ENCODE data around the gene ULK1.

ULK1 gene

DNA sequence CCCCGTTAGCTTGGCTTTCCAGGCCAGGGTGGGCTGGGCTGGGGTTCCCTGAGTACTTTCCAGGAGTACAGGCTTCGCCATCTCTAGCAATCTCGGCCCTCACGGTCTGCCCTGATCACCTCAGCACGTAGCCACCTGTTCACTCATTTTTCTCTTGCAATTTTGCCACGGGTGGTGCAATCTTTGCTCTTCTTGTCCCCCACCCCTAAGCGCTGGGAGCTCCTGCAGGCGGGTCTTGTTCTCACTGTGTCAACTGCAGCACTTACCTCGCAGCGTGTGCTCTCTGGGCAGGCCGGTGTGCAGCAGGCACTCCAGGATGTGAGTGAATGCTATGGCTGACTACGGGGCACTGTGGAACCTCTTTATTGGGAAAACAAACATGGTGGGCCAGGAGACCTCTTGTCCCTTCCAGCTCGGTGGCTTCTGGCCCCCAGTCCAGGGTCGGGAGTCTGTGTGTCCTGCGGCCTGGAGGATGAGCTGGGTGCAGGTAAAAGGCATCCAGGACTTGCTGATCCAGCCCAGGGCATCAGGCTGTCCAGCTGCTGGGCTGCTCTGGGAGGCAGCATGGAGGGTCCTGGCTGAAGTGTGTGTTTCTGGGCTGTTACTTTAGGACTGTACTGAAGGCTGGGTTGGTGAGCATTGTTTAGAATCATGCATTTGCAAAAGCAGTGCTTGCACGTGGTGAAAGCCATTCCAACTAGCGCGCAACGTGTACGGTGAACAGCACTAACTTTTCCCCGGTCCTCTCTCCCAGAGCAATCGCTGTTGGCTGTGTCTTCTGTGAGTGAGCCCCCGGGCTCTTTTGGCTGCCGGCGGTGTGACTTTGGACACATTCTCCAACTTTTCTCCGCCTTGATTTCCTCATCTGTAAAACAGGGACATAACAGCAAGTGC lies 1.5 kb upstream of the ULK1 start:
- DNase-seq (ENCODE audit: low spot score): no peak

DNA sequence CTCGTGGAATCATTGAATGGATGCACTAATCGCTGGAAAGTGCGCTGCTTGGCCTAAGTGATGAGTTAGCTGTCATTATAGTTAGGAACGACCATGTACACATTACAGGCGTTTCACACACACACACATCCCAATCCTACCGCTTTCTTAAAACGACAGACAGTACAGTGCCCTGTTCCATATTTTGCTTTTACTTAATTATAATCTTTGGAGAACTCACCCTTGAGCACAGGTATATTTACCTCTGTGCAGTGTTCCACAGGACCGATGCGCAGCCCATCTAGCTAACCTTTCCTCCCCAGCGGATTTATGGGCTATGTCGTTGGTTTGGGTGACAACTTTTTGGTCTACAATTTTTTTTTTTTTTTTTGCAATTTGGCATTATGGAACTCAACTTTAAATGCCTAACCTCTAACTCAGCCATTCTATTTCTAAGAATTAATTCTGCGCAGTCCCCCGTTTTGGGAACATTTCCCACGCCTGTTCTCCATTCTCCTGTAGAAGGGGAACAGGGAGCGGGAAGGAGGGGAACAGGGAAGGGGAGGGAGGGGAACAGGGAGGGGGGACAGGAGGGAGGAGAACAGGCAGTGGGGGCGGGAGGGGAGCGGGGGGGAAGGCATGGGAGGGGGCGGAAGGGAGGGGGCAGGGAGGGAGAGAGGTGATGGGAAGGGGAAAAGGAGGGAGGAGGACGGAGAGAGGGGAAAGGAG lies 663 bp upstream of the ULK1 start:
- no peak for DNase-seq (ENCODE audit: low spot score)

DNA sequence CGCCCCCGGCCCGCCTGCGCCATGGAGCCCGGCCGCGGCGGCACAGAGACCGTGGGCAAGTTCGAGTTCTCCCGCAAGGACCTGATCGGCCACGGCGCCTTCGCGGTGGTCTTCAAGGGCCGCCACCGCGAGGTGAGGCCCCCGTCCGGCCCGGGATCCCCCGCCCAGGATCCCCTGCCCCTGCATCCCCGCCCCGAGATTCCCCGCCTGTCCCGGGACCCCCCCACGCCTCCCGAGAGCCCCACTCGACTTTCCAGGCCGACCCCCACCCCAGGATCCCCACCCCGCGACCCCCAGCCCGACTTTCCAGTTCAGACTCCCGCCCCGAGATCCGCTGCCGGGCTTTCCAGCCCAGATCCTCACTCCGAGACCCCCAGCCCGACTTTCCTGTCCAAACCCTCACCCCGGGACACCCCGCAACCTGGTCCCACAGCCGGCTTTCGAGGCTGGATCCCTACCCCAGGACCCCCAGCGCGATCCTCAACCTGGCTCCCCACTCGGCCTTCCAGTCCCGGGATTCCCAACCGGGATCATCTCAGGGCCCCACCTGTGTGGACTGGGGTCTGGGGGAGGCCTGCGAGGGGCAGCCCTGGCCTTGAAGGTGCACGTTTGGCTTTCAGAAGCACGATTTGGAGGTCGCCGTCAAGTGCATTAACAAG lies 688 bp downstream of the ULK1 start:
- DNase-seq (ENCODE audit: low spot score): peak; percentile 2

DNA sequence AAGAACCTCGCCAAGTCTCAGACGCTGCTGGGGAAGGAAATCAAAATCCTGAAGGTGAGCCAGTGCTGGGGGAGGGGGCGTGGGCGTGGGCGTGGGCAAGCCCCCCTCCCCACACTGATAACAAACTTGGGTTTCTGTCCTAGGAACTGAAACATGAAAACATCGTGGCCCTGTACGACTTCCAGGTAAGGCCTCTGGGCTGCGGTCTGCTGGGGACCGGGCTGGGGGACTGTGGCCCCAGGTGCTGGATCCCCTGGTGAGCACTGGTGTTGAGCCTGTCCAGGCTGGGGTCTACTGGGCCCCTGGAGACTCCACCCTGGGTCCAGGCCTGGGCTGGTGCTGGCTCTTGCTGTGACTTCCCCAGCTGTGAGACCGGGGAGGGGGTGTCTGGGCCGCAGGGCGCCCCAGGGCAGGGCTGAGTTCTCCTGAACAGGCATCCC lies 1.2 kb downstream of the ULK1 start:
- no peak for DNase-seq (ENCODE audit: low spot score)

DNA sequence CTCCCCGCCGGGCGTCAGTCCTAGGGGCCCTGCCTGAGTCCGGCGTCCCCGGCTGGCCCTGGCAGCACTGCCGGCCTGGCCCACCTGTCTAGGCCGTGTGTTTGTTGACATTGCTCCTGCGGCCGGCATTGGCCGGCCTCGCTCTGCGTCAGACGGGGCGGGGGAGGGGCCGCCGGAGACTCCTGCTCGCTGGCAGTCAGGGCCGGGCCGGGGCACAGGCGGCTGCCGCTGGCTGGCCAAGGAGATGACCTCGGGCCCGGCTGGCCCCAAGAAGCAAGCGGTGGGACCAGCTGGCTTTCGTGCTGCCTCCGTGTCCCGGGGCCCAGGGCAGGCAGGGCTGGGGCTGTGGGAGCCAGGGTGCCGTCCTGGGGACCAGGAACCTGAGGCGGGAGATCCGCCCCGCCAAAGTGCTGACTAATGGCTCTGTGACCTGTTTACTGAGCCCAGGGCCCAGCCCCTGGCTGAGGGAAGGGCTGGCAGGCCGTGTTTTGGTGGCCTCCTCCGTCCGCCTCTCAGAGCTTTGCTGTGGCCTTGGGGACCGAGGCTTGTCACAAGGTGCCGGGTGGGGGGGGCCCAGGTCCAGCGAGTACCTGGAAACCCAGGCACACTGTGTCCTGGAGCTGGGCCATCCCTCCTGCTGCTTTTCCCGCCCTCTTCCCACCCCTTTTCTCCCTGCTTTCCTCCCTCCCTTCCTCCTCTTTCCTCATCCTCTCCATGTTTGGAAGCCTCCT lies 1.8 kb downstream of the ULK1 start:
- peak; percentile 90 for DNase-seq (ENCODE audit: low spot score)

DNA sequence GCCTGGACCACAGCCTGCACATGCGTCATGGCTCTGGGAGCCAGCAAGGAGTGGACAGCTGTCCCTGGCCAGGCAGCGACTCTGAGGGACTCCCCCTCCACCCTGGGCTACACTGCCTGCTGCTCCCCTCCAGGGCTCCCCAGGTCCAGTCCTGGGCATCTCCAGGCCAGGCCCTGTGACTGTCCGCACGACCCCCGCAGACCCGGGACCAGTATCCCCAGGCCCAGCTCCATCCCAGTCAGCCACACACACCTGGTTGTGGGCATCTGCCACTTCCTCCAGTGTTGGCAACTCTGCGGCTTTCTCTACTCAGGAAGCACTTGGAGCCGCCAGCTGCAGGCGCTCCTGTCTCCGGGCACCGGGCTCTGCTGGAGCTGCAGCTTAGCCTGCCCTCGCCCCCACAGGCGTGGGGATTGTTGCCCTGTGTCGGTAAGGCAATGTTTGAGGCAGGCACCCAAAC lies 2.4 kb downstream of the ULK1 start:
- peak; percentile 96 for DNase-seq (ENCODE audit: low spot score)

DNA sequence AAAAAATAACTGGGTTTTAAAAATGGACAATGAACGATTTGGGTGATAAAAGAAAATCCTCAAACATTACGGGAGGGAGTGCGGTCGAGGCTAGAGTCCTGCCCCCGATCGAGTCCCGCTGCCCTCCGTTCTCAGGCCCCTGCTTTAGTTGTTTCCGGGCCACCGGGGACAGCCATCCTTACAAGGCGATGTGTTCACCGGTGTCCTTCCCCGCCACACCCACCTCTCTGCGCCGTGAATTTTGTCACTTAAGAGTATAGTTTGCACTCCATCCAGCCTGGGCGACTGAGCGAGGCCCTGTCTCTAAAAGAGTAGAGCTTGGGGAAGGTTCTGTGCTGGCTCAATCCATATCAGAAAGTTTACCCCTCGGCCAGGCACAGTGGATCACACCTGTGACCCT lies 2.9 kb downstream of the ULK1 start:
- DNase-seq (ENCODE audit: low spot score): no peak

DNA sequence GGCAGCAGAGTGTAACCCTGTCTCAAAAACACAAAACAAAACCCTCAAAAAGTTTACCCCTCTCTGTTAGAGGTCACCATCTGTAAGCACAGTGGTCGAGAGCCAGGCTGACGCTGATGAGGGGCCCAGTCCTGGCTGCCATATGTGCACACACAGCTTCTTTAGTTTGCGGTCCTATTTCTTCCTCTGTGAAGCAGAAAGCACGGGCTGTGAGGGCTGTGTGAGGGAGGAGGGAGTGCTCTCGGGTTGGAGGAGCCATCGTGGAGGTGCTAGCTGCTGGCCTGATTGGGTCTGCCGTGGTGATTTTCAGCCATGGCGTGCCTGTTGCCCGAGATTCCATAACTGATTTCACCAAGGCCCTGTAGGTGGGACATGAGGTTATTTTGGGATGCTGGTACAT lies 3.5 kb downstream of the ULK1 start:
- DNase-seq (ENCODE audit: low spot score): no peak

DNA sequence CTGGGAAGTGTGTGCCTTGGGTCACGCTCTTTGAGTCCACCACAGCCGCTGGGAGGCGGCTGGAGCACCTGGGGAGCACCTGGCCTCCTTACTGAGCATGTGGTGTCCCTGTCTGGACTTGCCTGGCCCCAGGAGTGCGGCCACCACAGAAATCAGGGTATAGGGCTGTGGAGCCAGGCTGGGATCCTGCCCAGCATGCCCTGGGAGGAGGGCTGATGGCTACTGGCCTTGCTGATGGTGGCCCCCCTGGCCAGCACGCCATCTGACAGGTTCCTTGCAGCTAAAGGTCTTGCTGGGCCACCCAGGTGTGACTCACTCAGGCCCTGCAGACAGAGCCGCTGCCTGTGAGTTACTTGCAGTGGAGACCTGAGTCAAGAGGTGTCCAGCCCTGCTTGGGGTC lies 6.0 kb downstream of the ULK1 start:
- DNase-seq (ENCODE audit: low spot score): no peak

DNA sequence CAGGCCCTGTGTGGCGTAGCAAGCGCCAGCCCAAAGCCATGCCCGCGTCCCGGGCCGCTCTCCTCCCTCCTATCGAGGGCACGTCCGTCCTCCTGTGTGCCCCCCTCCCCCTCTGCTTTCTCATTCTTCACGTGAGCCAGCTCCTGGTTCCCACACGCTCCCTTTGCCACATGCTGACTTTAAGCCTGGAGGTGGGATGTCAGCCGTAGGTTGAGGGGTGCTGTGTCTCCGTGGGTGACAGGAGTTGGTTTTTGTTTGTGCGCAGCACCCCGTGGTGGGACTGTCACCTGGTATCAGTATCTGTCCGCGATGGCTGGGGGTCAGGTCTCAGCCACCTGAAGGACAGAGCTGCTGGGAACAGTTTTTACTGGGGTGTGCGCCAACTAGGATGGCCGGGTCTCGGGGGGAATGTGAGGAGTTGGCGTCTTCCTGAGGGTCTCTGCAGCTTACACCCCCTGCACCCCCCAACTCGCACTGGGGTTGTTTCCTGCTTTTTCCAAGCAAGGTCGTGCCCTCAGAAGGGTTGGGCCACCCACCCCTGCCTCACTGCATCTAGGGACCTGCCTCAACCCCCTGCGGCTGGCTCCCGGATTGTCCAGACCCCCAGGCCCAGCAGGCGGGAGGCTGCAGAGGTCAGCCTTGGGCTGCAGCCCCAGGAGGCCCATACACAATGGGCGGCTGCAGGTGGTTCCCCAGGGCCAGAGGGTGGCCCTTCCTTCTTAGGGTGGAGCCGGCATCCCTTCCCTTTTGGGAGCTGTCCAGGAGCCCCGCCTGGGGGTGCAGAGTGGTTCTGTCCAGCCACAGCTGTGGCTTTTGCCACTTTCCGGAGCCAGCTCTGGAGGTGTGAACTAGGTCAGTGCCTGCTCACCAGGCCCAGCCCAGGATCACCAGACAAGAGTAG lies 7.3 kb downstream of the ULK1 start:
- DNase-seq (ENCODE audit: low spot score): no peak

DNA sequence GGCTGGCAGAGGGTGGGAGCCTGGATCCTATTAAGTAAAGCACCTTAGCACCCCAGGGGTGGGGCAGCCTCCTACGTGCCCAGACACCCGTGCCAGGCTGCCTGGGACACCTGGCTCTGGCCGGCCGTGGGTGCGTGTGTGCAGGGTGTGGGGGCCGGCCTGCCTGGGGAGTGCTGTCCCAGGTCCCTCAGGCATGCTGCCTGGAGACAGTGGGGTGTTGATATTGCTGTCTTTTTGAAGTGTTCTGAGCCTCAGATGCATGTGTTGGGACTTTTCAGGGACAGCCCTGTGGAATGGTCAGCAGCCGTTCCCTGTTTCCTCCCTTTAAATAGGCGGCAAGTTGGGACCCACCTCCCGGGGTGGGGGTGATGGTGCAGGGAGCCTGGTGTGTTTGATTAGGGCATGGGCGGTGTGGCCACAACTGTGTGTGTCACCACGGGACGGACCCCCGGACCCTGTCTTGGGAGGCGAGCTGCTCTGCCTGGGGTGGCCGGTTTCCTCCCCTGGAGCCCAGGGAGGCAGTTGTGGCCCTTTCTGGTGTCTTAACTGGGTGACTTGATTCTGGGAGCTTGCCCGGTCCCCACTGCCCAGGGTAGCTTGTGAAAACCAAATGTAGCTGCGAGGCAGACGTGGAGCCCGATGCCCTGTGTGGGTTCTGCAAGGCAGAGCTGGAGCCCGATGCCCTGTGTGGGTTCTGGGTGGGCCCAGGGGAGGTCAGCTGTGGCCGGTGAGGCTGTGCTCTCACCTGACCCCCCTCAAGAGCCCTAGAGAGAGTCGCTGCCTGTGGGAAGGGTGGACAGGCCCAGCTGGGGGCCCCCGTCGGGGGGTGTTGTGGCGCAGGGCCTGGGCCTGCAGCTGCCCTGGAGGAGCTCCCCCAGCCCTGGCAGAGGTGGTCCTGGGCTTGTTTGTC lies 8.2 kb downstream of the ULK1 start:
- DNase-seq (ENCODE audit: low spot score): no peak

DNA sequence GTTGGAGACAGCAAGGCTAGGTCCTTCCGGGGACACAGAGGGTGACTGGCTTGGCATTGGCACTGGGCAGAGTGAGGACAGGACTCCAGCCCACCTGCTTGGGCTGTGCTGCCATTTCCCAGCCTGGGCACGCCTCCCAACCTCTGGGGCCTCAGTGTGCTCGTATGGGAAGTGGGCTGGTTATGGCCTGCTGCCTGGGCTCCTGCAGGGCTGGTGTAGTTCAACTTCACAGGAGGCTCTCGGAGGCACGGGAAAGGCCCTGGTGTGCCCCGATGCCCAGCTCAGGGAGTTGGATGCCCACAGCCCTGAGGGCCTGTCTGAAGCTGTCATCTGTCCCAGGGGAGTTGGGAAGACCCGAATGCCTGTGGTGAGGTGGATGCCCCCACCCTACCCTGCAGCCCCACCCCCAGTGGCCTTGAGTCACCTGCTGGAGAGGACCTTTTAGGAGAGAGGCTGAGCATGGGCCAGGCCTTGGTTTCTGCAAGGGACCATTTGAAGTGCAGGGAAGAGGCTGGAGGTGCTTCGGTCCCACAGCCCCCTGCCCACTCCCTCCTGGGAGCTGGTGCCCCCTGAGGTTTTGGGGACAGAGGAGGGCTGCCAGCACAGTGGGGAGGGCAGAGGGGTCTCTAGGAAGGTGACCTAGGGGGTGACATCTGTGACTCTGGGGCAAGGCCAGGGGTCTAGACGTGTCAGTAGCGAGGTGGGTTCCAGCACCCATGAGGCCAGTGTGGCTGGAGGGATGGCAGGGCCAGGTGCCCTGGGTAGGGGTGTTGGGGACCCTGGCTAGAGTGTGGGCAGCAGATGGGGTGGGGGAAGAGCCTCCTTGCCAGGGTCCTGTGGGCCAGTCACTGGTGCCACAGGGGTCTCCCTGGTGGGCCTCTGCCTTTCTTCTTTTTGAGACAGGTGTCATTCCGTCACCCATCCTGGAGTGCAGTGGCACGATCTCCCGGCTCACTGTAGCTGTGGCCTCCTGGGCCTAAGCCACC lies 9.1 kb downstream of the ULK1 start:
- DNase-seq (ENCODE audit: low spot score): no peak

DNA sequence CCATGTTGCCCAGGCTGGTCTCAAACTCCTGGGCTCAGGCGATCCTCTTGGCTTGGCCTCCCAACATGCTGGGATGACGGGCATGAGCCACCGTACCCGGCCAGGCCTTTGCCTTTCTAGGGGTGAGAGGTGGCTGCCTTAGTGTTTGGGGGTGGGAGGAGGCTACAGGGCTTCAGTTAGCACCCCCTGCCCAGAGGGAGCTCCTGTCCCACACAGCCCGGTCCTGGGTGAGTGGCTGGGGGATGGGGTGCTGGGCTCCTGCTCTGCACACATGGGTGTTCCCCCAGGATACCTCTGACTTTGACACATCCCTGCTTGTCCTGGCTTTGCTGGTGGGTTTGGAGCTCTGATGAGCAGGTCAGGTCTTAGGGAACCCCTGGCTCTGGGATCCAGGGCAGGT lies 9.9 kb downstream of the ULK1 start:
- no peak for DNase-seq (ENCODE audit: low spot score)

DNA sequence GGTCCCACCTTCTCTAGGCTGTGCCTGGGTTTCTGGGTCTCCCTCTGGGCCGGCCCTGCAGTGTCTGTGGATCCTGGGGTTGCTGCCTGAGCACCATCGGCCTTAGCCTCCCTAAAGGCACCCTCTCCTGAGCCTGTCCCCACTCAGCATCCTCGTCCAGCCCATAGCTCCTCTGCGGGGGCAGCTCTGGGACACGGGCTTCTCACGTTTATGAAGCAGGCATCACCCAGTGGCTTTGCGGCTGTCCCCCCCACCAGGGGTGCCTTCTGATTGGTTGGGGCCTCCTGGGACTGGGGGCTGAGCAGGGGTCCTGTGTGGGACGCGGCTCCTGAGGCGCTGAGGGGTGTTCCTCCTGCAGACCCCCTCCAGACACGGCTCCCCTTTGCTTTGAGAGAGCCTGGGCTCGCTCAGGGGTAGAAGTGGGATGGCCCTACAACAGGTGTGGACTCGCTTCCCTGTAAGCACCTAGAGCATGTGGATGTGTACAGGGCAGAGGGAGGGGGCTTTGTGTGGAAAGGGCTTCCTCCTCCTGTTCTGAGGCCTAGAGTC lies 10.7 kb downstream of the ULK1 start:
- no peak for DNase-seq (ENCODE audit: low spot score)

DNA sequence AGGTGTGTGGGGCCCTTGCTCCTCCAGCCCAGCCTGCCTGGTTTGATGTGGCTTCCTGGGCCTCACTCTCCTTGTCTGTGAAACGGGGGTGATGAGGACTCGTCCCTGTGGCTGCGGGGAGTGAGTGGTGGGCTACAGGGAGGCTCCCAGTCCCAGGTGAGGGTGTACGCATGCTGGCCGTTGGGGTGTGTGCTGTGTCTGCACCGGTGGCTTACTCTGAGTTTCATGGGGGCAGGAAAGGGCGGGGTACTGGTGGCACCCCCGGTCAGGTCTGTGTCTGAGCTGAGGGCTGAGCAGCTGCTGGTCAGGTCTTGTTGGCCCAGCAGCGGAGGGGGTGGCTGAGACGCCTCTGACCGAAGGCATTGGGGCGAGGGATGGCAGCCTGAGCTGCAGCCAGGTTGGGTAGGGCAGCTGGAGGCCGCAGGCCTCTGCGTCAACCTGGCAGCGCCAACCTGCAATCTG lies 11.2 kb downstream of the ULK1 start:
- DNase-seq (ENCODE audit: low spot score): no peak

DNA sequence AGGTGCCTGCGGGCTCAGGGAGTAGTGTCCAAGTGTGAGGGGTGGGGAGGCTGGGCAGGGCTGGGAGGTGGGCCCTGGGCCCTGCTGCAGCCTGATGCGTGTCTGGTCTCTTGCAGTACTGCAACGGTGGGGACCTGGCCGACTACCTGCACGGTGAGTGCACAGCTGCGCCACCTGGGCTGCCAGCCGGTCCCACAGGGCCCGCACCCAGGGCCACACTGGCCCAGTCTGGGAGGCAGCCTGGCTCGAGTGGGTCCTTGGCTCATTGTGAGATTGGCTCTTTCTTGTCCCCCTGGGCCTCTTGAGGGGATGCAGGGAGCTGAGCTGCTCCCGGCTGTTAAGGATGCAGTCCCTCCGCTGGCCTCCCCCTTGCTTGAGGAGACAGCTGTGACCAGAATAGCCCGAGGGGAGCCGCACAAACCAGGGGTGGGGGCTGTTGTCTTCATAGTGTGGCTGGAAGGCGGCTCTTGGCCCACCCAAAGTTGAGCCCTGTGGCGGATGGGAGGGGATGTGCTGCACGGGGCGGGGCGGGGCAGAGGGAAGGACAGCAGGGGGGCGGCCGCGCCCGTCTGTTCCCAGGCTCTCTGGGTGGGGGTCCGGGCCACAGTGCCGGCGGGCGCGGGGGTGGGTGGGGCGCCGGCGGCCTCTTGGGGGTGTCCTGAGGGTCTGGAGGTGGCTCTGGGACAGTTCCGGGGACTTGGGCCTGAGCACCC lies 13.1 kb downstream of the ULK1 start:
- DNase-seq (ENCODE audit: low spot score): no peak
